Hair follicle dermal papilla cell (primary cell): Measurements from ENCODE around the gene RNF215. TPM values are rescaled to one million over a fixed set of nuclear protein-coding genes. Genes with fewer than 3 reads are reported as not detected.

Source experiments
- small RNA-seq: library from RNA; depleted of rRNA; stranded (forward); fragments of <200 nt; gene quantifications from one replicate; pipeline ENCODE3, GENCODE V24; 2012
- total RNA-seq: library from RNA; depleted of rRNA; stranded (reverse); fragments of >200 nt; gene quantifications from 2 replicates; pipeline ENCODE4 v1.2.3, GENCODE V29; 2012

RNF215 gene
- total RNA-seq, result 18.0 and 22.7 TPM in 2 replicates

DNA sequence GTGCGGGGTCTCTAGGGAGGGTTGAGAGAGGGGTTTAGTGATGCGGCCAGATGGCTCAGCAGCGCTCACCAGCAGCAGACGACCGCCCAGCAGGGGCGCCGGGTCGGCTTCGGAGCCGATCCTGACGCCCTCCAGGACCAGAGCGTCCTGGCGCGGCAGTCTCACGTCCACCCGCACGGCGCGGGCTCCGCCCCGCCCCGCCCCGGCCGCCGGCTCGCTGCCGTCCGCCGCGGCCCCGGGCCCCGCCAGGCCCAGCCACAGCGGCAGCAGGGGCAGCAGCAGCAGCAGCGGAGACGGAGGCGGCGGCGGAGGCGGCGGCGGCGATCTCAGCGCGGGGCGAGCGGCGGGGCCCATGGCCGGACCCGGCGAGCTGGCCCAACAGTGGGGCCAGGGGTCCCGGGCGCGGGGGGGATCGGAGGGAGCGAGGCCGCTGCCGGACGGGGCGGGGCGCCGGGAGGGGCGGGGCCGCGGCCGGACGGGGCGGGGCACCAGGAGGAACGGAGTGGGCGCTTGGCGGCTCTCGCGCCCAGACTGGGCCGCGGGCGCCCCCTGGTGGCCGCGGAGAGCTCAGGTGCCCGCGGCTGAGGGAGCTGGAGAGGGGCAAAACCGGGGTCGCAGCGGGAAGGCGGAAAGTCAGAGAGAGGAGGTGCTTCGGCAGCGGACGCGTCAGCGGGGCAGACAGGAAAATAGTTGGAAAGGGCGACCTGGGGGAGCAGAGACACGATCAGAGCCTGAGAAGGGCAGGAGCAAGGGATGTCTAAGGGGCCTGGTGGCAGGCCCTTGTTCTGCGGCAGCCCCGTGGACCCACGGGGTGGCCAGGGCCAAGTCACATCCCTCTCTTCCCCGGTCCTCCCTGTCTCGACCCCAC, at the start of gene RNF215:
TSS of gene RNF215 (minus strand) at position 452 of the 868 bp plus-strand sequence. CDS start at position 354, 98 bp downstream.

DNA sequence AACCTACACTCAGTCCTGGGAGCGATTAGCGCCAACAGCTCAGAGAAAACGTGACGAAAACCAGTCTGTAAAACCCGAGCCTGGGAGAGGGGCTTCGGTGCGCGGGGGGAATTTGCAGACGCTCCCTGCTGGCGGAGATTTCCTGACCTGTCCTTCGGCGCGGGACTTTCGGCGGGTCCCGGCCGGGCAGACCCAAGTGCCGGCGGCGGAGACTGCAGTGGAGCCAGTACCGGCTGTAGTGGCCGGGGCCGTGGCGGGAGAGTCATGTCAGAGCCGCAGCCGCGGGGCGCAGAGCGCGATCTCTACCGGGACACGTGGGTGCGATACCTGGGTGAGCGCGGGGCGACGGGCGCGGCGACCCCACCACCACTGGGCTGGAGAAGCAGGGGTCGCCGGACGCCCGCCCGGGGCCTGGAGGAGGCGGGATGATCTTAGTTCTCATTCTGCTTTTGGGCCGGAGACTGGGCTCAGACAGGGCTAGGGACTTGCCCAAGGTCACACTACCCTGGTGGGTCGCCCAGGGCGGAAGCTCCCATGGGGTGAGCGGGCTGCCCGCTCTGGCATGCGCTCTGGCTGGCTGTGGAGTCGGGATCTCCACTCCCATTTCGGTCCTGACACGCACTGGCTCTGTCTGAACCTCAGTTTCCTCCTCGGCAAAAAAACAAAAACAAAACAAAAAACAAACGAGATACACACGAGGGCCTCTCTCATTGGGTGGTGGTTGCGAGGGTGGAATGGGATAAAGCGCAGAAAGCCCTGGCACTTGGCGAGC, 38.6 kb upstream of the RNF215 start, which contains the start of gene MTFP1:
TSS of gene MTFP1 (plus strand) at position 153 of the 772 bp plus-strand sequence. CDS start at position 265, 112 bp downstream.

GRCh38 chr22:30396871-30397655, 9.9 kb upstream of the RNF215 start, which contains the start of gene SEC14L2:
SEC14L2 (plus strand) TSS chr22:30397018; CDS start chr22:30397117, 99 bp downstream.

GRCh38 chr22:30356449-30357235, 30.6 kb downstream of the RNF215 start, which contains the start of the genes CCDC157 and SF3A1:
CCDC157 (plus strand) TSS chr22:30357007; CDS start chr22:30366001, 8,994 bp downstream.
SF3A1 (minus strand) TSS chr22:30356894; CDS start chr22:30356792, 102 bp downstream.

Small RNAs within 50 kb of the gene (small RNA-seq; reads per million reads assigned to genes)
- gene AC004832.3 (not detected), gene RNU6-564P (not detected)

Other genes starting within 250 kb of the RNF215 start
- 2.6 and 3.0 TPM in 2 replicates for gene LIF, start 140.7 kb downstream of the RNF215 start, total RNA-seq
- gene OSM, start 120.6 kb downstream of the RNF215 start, total RNA-seq, result not detected in 2 replicates
- 6.5 and 11.2 TPM in 2 replicates for gene CASTOR1, start 97.9 kb downstream of the RNF215 start, total RNA-seq
- gene TBC1D10A, start 60.5 kb downstream of the RNF215 start, total RNA-seq, result 31.5 and 36.8 TPM in 2 replicates
- 41.7 and 63.0 TPM in 2 replicates for gene SF3A1, start 30.5 kb downstream of the RNF215 start, total RNA-seq
- gene CCDC157, start 30.4 kb downstream of the RNF215 start, total RNA-seq, result 2.3 and 4.1 TPM in 2 replicates
- gene SEC14L2, start 9.6 kb upstream of the RNF215 start, total RNA-seq, result 15.1 and 16.4 TPM in 2 replicates
- gene MTFP1, start 38.4 kb upstream of the RNF215 start, total RNA-seq, result 4.1 and 5.0 TPM in 2 replicates
- gene SEC14L3, start 84.6 kb upstream of the RNF215 start, total RNA-seq, result not detected in 2 replicates
- gene SEC14L4, start 118.3 kb upstream of the RNF215 start, total RNA-seq, result 0.12 and 0.16 TPM in 2 replicates
- not detected in 2 replicates for gene SEC14L6, start 159.3 kb upstream of the RNF215 start, total RNA-seq
- gene GAL3ST1, start 187.3 kb upstream of the RNF215 start, total RNA-seq, result not detected in 2 replicates
- 63.1 and 65.1 TPM in 2 replicates for gene PES1, start 204.5 kb upstream of the RNF215 start, total RNA-seq
- gene TCN2, start 219.8 kb upstream of the RNF215 start, total RNA-seq, result 9.9 and 21.4 TPM in 2 replicates
- gene SLC35E4, start 248.4 kb upstream of the RNF215 start, total RNA-seq, result 10.2 and 14.0 TPM in 2 replicates